Activated naive CD4-positive, alpha-beta T cell treated with anti-CD3 and anti-CD28 coated beads, Interleukin-2, amount 50 U/mL, for 24 hours (primary cell): ENCODE measurements around the gene CIAO1.
"Not testable (repeated sequence)": the region's sequence is repeated elsewhere in the genome, so short reads cannot be mapped to it uniquely, and the experiment has no call there.

ENCODE experiments used
- H3K27ac Mint-ChIP-seq: one replicate; pipeline ENCODE4 v1.8.0; 2021; ENCODE audit warnings: mild to moderate bottlenecking, mixed read lengths
- H3K27me3 Mint-ChIP-seq: one replicate; pipeline ENCODE4 v1.8.0; 2021; ENCODE audit warnings: mixed read lengths
- H3K36me3 Mint-ChIP-seq: one replicate; pipeline ENCODE4 v1.8.0; 2021; ENCODE audit warnings: mixed read lengths
- H3K4me1 Mint-ChIP-seq: one replicate; pipeline ENCODE4 v1.8.0; 2021; ENCODE audit warnings: mixed read lengths
- H3K4me3 Mint-ChIP-seq: one replicate; pipeline ENCODE4 v1.8.0; 2021; ENCODE audit warnings: mild to moderate bottlenecking, mixed read lengths
- H3K9me3 Mint-ChIP-seq: one replicate; pipeline ENCODE4 v1.8.0; 2021; ENCODE audit warnings: mixed read lengths

The CIAO1 gene

GRCh38 chr2:96260387-96261260, 5.4 kb upstream of the CIAO1 start:
- Mint-ChIP-seq H3K36me3 (no peaks in the 10 kb centered on the region), H3K4me3 (peak overlapping the region; percentile 23), H3K27me3 (no peaks in the 10 kb centered on the region), H3K27ac (peak overlapping the region; percentile 65), H3K4me1 (peaks cover 82% of the 10 kb centered on the region), H3K9me3 (no peaks in the 10 kb centered on the region)

DNA sequence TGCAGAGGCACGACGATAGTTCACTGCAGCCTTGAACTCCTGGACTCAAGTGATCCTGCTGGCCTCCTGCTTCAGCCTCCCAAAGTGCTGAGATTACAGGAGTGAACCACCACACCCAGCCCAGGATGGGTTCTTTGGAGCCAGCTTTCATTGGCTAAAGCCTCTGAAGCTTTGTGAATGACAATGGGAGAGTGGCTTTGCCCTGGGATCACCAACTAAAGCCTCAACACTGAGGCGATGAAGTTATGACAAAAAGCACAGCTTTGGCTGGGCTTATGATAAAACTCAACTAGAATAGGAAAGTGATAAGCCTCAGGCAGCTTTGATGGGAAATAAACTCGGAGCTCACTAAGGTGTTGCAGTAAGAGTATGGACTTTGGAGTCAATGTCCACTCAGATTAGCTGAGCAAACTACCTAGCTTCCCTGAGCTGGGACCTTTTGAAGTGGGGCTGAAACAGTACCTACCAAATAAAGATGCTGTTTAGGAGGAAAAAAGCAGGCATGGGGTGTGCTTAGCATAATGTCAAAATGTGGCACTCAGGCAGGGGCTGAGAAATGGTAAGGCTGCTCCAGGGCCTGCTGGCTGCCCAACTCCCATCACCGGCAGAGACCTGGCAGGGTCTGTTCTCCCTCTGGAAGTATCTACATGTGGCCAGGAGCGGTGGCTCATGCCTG, 4.6 kb upstream of the CIAO1 start:
- Mint-ChIP-seq H3K36me3 (peaks cover 1% of the 10 kb centered on the region), H3K27ac (no peak overlapping the region), H3K4me1 (peaks cover 80% of the 10 kb centered on the region)

DNA sequence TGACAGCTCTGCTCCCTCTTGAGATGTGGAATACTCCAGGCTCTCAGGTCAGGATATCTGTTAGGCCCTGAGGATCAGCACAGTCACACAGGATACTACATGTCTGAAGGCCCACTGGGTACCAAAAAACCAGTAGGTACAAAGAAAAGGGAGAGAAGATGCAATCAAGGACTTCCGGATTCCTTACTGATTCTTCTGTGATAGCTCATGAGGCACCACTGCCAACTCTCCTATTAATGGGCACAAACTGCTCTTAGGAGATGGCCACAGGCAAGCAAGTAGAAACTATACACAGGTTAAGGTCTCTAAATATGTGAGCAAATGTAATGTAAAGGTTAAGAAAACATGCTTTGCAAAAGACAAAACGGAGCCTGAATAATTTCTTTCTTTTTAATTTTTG, 3.7 kb upstream of the CIAO1 start:
- no peak overlapping the region for H3K27ac Mint-ChIP-seq
- H3K4me3 Mint-ChIP-seq: no peak overlapping the region
- no peaks in the 10 kb centered on the region for H3K27me3 Mint-ChIP-seq
- peaks cover 78% of the 10 kb centered on the region for H3K4me1 Mint-ChIP-seq
- peaks cover 2% of the 10 kb centered on the region for H3K36me3 Mint-ChIP-seq
- H3K9me3 Mint-ChIP-seq: no peaks in the 10 kb centered on the region

More for the DNA sequence above, 4.6 kb upstream of the CIAO1 start:
- H3K9me3 Mint-ChIP-seq: no peaks in the 10 kb centered on the region
- peak overlapping the region; percentile 1 for H3K4me3 Mint-ChIP-seq
- H3K27me3 Mint-ChIP-seq: no peaks in the 10 kb centered on the region

GRCh38 chr2:96264086-96264485, 1.9 kb upstream of the CIAO1 start:
- Mint-ChIP-seq H3K4me1 (peaks cover 73% of the 10 kb centered on the region), H3K27ac (no peak overlapping the region), H3K4me3 (peak overlapping the region; percentile 91), H3K36me3 (peaks cover 11% of the 10 kb centered on the region), H3K27me3 (no peaks in the 10 kb centered on the region), H3K9me3 (no peaks in the 10 kb centered on the region)

GRCh38 chr2:96264656-96265348, 1.2 kb upstream of the CIAO1 start:
- peak overlapping the region; percentile 74 for H3K27ac Mint-ChIP-seq
- peak overlapping the region; percentile 91 for H3K4me3 Mint-ChIP-seq
- H3K36me3 Mint-ChIP-seq: peaks cover 11% of the 10 kb centered on the region
- H3K4me1 Mint-ChIP-seq: peaks cover 66% of the 10 kb centered on the region
- H3K9me3 Mint-ChIP-seq: no peaks in the 10 kb centered on the region
- no peaks in the 10 kb centered on the region for H3K27me3 Mint-ChIP-seq

GRCh38 chr2:96265349-96265839, 631 bp upstream of the CIAO1 start:
- Mint-ChIP-seq H3K27me3 (no peaks in the 10 kb centered on the region), H3K36me3 (peaks cover 11% of the 10 kb centered on the region), H3K9me3 (no peaks in the 10 kb centered on the region), H3K4me3 (peak overlapping the region; percentile 97), H3K4me1 (peaks cover 60% of the 10 kb centered on the region), H3K27ac (peak overlapping the region; percentile 46)

DNA sequence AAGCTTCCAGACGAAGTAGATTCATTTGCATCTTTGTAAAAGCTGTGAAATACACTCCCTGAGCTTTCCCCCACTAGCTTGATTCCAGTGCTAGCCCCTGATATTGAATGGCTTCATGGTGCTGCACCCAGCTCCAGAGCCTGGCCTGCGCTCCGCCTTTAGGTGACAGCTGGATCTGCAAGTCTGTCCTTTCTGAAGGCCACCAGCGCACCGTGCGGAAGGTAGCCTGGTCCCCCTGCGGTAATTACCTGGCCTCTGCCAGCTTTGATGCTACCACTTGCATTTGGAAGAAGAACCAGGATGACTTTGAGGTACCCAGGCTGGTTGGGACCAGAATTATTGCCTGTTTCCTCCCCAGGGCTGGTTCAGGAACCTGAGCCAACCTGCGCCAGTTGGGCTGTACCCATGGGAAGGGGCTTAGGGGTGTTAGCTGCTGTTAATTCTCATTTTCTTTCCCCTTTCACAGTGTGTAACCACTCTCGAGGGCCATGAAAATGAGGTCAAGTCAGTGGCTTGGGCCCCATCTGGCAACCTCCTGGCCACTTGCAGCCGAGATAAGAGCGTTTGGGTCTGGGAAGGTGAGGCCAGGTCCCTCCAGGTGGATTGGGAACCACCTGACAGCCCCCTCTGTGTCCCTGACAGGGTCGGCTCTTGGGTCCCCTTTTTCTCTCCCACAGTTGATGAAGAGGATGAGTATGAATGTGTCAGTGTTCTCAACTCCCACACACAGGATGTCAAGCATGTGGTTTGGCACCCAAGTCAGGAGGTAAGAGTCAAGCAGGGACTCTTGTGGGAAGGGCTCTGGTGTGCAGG, 1.3 kb downstream of the CIAO1 start:
- Mint-ChIP-seq H3K4me1 (peaks cover 43% of the 10 kb centered on the region), H3K36me3 (peaks cover 11% of the 10 kb centered on the region), H3K4me3 (peak overlapping the region; percentile 97), H3K27me3 (no peaks in the 10 kb centered on the region), H3K9me3 (no peaks in the 10 kb centered on the region), H3K27ac (peak overlapping the region; percentile 93)

- no peak overlapping the region for H3K4me3 Mint-ChIP-seq
- peaks cover 11% of the 10 kb centered on the region for H3K36me3 Mint-ChIP-seq
- peaks cover 16% of the 10 kb centered on the region for H3K4me1 Mint-ChIP-seq
- no peaks in the 10 kb centered on the region for H3K9me3 Mint-ChIP-seq
- no peaks in the 10 kb centered on the region for H3K27me3 Mint-ChIP-seq
- no peak overlapping the region for H3K27ac Mint-ChIP-seq
Observed at GRCh38 chr2:96271995-96272394, 6.0 kb downstream of the CIAO1 start.

DNA sequence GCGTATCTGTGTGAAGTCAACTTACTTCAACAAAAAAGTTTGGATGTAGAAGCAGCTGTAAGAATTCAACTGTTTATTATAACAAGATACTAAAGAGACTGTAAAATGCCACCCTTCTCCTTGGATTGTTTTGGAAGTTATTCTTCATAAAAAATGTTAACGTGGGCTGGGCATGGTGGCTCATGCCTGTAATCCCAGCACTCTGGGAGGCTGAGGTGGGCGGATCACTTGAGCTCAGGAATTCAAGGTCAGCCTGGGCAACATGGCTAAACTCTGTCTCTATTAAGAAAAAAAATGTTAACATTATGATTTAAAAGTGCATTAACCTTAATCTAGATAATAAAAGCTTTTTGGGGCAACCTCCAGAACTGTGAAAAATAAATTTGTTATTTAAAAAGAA, 7.7 kb downstream of the CIAO1 start:
- H3K27me3 Mint-ChIP-seq: no peaks in the 10 kb centered on the region
- H3K4me1 Mint-ChIP-seq: peaks cover 3% of the 10 kb centered on the region
- no peak overlapping the region for H3K4me3 Mint-ChIP-seq
- H3K9me3 Mint-ChIP-seq: no peaks in the 10 kb centered on the region
- H3K27ac Mint-ChIP-seq: no peak overlapping the region
- H3K36me3 Mint-ChIP-seq: peaks cover 6% of the 10 kb centered on the region

GRCh38 chr2:96274355-96275056, 8.5 kb downstream of the CIAO1 start:
- Mint-ChIP-seq H3K9me3 (no peaks in the 10 kb centered on the region), H3K27me3 (no peaks in the 10 kb centered on the region), H3K4me1 (no peaks in the 10 kb centered on the region), H3K4me3 (no peak overlapping the region), H3K36me3 (peaks cover 5% of the 10 kb centered on the region), H3K27ac (peak overlapping the region; percentile 35)

- H3K36me3 Mint-ChIP-seq: peaks cover 11% of the 10 kb centered on the region
- no peaks in the 10 kb centered on the region for H3K9me3 Mint-ChIP-seq
- H3K4me1 Mint-ChIP-seq: no peaks in the 10 kb centered on the region
- no peak overlapping the region for H3K4me3 Mint-ChIP-seq
- H3K27ac Mint-ChIP-seq: no peak overlapping the region
- H3K27me3 Mint-ChIP-seq: no peaks in the 10 kb centered on the region
Observed at GRCh38 chr2:96276787-96277499, 10.9 kb downstream of the CIAO1 start.

GRCh38 chr2:96287273-96287856, 21.3 kb downstream of the CIAO1 start:
- Mint-ChIP-seq H3K4me3 (no peak overlapping the region), H3K27me3 (no peaks in the 10 kb centered on the region), H3K9me3 (no peaks in the 10 kb centered on the region), H3K36me3 (peaks cover 12% of the 10 kb centered on the region), H3K4me1 (no peaks in the 10 kb centered on the region), H3K27ac (no peak overlapping the region)

DNA sequence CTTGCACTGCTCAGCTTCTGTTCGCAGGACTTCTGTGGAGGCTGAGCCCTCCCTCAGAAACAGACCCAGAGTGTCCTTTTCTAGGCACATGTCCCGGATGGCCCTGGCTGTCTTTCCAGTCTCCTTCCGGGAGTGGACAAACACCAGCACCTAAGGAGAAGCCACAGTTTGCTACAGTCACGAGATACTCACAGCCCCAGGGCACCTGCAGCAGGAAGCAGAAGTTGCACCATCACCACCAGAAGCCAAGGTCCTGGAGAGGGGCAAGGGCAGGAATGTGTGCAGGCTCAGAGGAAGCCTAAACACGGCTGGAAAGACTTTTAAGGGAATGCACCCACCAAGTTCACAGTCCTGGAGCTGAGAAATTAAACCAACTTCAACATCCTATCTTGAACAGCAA, 25.7 kb downstream of the CIAO1 start:
- H3K27me3 Mint-ChIP-seq: no peaks in the 10 kb centered on the region
- H3K9me3 Mint-ChIP-seq: no peaks in the 10 kb centered on the region
- H3K4me1 Mint-ChIP-seq: no peaks in the 10 kb centered on the region
- no peak overlapping the region for H3K4me3 Mint-ChIP-seq
- no peak overlapping the region for H3K27ac Mint-ChIP-seq
- peaks cover 23% of the 10 kb centered on the region for H3K36me3 Mint-ChIP-seq

- H3K36me3 Mint-ChIP-seq: peaks cover 22% of the 10 kb centered on the region
- H3K27ac Mint-ChIP-seq, H3K9me3 Mint-ChIP-seq: not testable (repeated sequence)
Observed at GRCh38 chr2:96294271-96294670, 28.2 kb downstream of the CIAO1 start.

More at GRCh38 chr2:96294271-96294670, 28.2 kb downstream of the CIAO1 start:
- not testable (repeated sequence) for H3K4me3 Mint-ChIP-seq, H3K27me3 Mint-ChIP-seq, H3K4me1 Mint-ChIP-seq
